Colonic mucosa (tissue), 4 donors: ENCODE measurements around the gene MMP25. TPM values are rescaled to one million over a fixed set of nuclear protein-coding genes. Genes with fewer than 3 reads are reported as not detected.
A peak's percentile ranks its signal among the peaks of the same experiment; 100 is the strongest.

Source experiments
- DNase-seq: peaks from one replicate; pipeline ENCODE4 v3.0.0-alpha.2; 2020
- H3K27ac ChIP-seq: fragments of 200-600 bp; one replicate; pipeline ENCODE4 v1.8.0; 2021
- H3K27me3 ChIP-seq: fragments of 200-600 bp; one replicate; pipeline ENCODE4 v1.8.0; 2021
- H3K36me3 ChIP-seq: fragments of 200-600 bp; one replicate; pipeline ENCODE4 v1.8.0; 2021
- H3K4me1 ChIP-seq: fragments of 200-600 bp; one replicate; pipeline ENCODE4 v1.8.0; 2021; ENCODE audit warnings: mild to moderate bottlenecking
- H3K4me3 ChIP-seq: fragments of 200-600 bp; one replicate; pipeline ENCODE4 v1.8.0; 2021
- H3K9ac ChIP-seq, 2 donors: one replicate each; pipeline ENCODE4 v1.7.0; 2013; ENCODE audit warnings: control low read depth in 2 of 2, low read depth in 2 of 2, low read length in 2 of 2
- H3K9me3 ChIP-seq: fragments of 200-600 bp; one replicate; pipeline ENCODE4 v1.8.0; 2021
- intact Hi-C: fragments of 100-400 bp; cut with DNase I; formaldehyde crosslinking; loops from one replicate; pipeline ENCODE4 v1.14.1; 2022
- total RNA-seq, 2 donors: library from RNA; stranded (reverse); fragmentation: NEBNext Ultra II Directional in 1 of 2; extraction: Animal tissue kit (Norgen Biotek cat#: 25700) in 1 of 2; gene quantifications; one replicate each; pipeline ENCODE4 v1.2.1, GENCODE V29; 2021
- TF ChIP-seq, protein P1 (sequence below): fragments of 200-600 bp; IDR thresholded peaks from one replicate; pipeline ENCODE4 v1.8.0; 2022; ENCODE audit warnings: antibody characterized with exemption, mild to moderate bottlenecking
- donor health status: healthy.
- donor health status: DM: no; HTN: no; CAD: no.
- donor health status: DM: no; HTN: no; CAD: no.

Gene MMP25
- total RNA-seq, 2 donors from 2014 or later, result 0.44 to 0.88 TPM

- Histone ChIP-seq H3K36me3 (no peaks in the 10 kb centered on the region), H3K4me1 (peaks cover 12% of the 10 kb centered on the region), H3K27ac (peak overlapping the region; percentile 81), H3K4me3 (peak overlapping the region; percentile 89), H3K27me3 (no peaks in the 10 kb centered on the region), H3K9me3 (no peaks in the 10 kb centered on the region), H3K9ac (peak overlapping the region; percentile 92 to 97)
- intact Hi-C loops, result loop anchor here (5.0 kb wide), 1 partner anchor 68 kb away; no protein-coding TSS in a partner anchor
- TF ChIP-seq, protein P1, sequence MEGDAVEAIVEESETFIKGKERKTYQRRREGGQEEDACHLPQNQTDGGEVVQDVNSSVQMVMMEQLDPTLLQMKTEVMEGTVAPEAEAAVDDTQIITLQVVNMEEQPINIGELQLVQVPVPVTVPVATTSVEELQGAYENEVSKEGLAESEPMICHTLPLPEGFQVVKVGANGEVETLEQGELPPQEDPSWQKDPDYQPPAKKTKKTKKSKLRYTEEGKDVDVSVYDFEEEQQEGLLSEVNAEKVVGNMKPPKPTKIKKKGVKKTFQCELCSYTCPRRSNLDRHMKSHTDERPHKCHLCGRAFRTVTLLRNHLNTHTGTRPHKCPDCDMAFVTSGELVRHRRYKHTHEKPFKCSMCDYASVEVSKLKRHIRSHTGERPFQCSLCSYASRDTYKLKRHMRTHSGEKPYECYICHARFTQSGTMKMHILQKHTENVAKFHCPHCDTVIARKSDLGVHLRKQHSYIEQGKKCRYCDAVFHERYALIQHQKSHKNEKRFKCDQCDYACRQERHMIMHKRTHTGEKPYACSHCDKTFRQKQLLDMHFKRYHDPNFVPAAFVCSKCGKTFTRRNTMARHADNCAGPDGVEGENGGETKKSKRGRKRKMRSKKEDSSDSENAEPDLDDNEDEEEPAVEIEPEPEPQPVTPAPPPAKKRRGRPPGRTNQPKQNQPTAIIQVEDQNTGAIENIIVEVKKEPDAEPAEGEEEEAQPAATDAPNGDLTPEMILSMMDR, result peak; percentile 95
- peak; percentile 92 for DNase-seq
Measured at GRCh38 chr16:3059041-3059722, 12.8 kb downstream of the MMP25 start.

GRCh38 chr16:3059723-3060242 is 13.4 kb downstream of the MMP25 start:
- Histone ChIP-seq H3K4me3 (peak overlapping the region; percentile 89), H3K9me3 (no peaks in the 10 kb centered on the region), H3K27me3 (no peaks in the 10 kb centered on the region), H3K36me3 (no peaks in the 10 kb centered on the region), H3K27ac (peak overlapping the region; percentile 81), H3K4me1 (peaks cover 16% of the 10 kb centered on the region), H3K9ac (peak overlapping the region; percentile 83 to 92)
- TF ChIP-seq, protein P1, result no peak
- no peak for DNase-seq
- intact Hi-C loops, result loop anchor here (5.0 kb wide), 2 partner anchors 68 to 108 kb away; no protein-coding TSS in a partner anchor

DNA sequence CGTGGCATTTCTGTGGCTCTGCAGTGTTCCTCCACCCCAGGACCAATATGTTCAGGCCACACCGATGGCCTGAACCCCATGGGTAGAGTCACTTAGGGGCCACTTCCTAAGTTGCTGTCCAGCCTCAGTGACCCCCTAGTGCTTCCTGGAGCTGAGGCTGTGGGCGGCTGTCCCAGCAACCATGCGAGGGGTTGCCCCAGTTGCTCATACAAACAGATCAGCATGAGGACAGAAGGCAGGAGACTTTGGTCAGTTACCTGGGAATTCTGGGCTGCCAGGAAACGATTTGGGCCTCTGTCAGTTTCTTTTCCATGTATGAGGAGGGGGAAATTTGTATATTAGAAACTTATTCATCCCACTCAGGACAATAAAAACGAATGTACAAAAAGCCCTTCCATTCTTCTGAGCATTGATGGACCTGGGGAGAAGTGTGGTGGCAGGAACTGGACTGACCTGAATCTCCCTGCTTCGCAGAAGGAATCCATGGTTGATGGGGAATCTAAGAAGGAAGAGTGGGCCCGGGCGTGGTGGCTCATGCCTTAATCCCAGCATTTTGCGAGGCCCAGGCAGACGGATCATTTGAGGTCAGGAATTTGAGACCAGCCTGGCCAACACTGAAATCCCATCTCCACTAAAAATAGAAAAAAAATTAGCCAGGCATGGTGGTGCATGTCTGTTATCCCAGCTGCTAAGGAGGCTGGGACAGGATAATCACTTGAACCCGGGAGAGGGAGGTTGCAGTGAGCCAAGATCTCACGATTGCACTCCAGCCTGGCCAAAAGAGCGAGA is 14.2 kb downstream of the MMP25 start:
- TF ChIP-seq, protein P1, result no peak
- Histone ChIP-seq H3K9ac (peak overlapping the region in 1 of 2 donors; percentile 83), H3K4me1 (peaks cover 17% of the 10 kb centered on the region), H3K9me3 (no peaks in the 10 kb centered on the region), H3K27ac (no peak overlapping the region), H3K36me3 (no peaks in the 10 kb centered on the region), H3K4me3 (no peak overlapping the region), H3K27me3 (no peaks in the 10 kb centered on the region)
- DNase-seq, result no peak
- intact Hi-C loops, result loop anchor here (5.0 kb wide), 1 partner anchor 107 kb away; no protein-coding TSS in a partner anchor

DNA sequence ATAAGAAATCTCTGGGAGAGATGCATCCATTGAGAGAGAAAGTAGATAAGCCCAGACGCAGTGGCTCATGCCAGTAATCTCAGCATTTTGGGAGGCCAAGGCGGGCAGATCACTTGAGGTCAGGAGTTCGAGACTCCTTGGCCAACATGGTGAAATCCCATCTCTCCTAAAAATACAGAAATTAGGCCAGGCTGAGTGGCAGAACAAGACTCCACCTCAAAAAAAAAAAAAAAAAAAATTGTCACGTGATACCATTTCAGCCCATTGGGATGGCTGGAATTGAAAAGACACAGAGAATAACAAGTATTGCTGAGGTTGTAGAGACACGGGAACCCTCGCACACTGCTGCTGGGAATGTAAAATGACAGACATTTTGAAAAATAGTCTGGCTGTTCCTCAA is 16.2 kb downstream of the MMP25 start:
- H3K4me1 ChIP-seq, result peaks cover 17% of the 10 kb centered on the region
- no peaks in the 10 kb centered on the region for H3K9me3 ChIP-seq
- DNase-seq, result no peak
- TF ChIP-seq, protein P1, result no peak
- H3K27ac ChIP-seq, result no peak overlapping the region
- H3K9ac ChIP-seq, result no peak overlapping the region
- no peaks in the 10 kb centered on the region for H3K36me3 ChIP-seq
- no peaks in the 10 kb centered on the region for H3K27me3 ChIP-seq
- no peak overlapping the region for H3K4me3 ChIP-seq
- intact Hi-C loops, result loop anchor here (5.0 kb wide), 1 partner anchor 105 kb away; no protein-coding TSS in a partner anchor

GRCh38 chr16:3063625-3064386 is 17.4 kb downstream of the MMP25 start:
- no peaks in the 10 kb centered on the region for H3K36me3 ChIP-seq
- no peak overlapping the region for H3K9ac ChIP-seq
- H3K4me3 ChIP-seq, result no peak overlapping the region
- no peaks in the 10 kb centered on the region for H3K9me3 ChIP-seq
- TF ChIP-seq, protein P1, result no peak
- H3K4me1 ChIP-seq, result peaks cover 12% of the 10 kb centered on the region
- H3K27me3 ChIP-seq, result no peaks in the 10 kb centered on the region
- DNase-seq, result no peak
- intact Hi-C loops, result loop anchor here (5.0 kb wide), 1 partner anchor 103 kb away; no protein-coding TSS in a partner anchor
- peak overlapping the region; percentile 78 for H3K27ac ChIP-seq
